DOHH2 (cell line): ENCODE data around the gene MTR.

Experiments
- H3F3A ChIP-seq: fragments of 200-600 bp; sonication (generic), shearing (Covaris generic); 2 replicates; pipeline ENCODE4 v1.6.0; 2016; ENCODE audit warnings: antibody characterized with exemption, mild to moderate bottlenecking; ENCODE audit not compliant: control insufficient read depth, insufficient read depth
- H3K27ac ChIP-seq: fragments of 200-600 bp; sonication (generic); 2 replicates; pipeline ENCODE4 v1.5.1; 2014; ENCODE audit warnings: low read depth, mild to moderate bottlenecking, low read length, moderate library complexity
- H3K27me3 ChIP-seq: fragments of 200-600 bp; sonication (generic); 2 replicates; pipeline ENCODE4 v1.6.1; 2014; ENCODE audit warnings: mild to moderate bottlenecking, low read length, mixed read lengths; ENCODE audit not compliant: control insufficient read depth
- H3K36me3 ChIP-seq: fragments of 200-600 bp; sonication (generic); 2 replicates; pipeline ENCODE4 v1.6.1; 2014; ENCODE audit warnings: mild to moderate bottlenecking, low read length, moderate library complexity, mixed read lengths; ENCODE audit not compliant: control insufficient read depth
- H3K4me1 ChIP-seq: fragments of 200-600 bp; sonication (generic); 2 replicates; pipeline ENCODE4 v1.6.1; 2014; ENCODE audit warnings: mild to moderate bottlenecking, low read length, mixed read lengths; ENCODE audit not compliant: control insufficient read depth
- H3K4me2 ChIP-seq: fragments of 200-600 bp; sonication (generic); 2 replicates; pipeline ENCODE4 v1.6.0; 2014; ENCODE audit warnings: mild to moderate bottlenecking, low read length, moderate library complexity
- H3K4me3 ChIP-seq: fragments of 200-600 bp; sonication (generic); 2 replicates; pipeline ENCODE4 v1.5.1; 2014; ENCODE audit warnings: mild to moderate bottlenecking, low read length, mixed read lengths
- H3K79me2 ChIP-seq: fragments of 200-600 bp; sonication (generic); 2 replicates; pipeline ENCODE4 v1.6.1; 2014; ENCODE audit warnings: mild to moderate bottlenecking, low read length, mixed read lengths; ENCODE audit not compliant: control insufficient read depth
- H3K9me2 ChIP-seq: fragments of 200-600 bp; sonication (generic); replicated peaks from 2 replicates; pipeline ENCODE4 v1.6.1; 2014; ENCODE audit warnings: mild to moderate bottlenecking, low read length, mixed read lengths; ENCODE audit not compliant: control insufficient read depth
- H3K9me3 ChIP-seq: fragments of 200-600 bp; sonication (generic); 2 replicates; pipeline ENCODE4 v1.6.1; 2014; ENCODE audit warnings: antibody characterized with exemption, low read length, mixed read lengths; ENCODE audit not compliant: control insufficient read depth, insufficient read depth
- H4K20me1 ChIP-seq: fragments of 200-600 bp; sonication (generic); 2 replicates; pipeline ENCODE4 v1.6.0; 2014; ENCODE audit warnings: low read depth, mild to moderate bottlenecking, antibody characterized with exemption, low read length, moderate library complexity; ENCODE audit not compliant: control insufficient read depth, insufficient read depth
- CTCF ChIP-seq: fragments of 200-600 bp; sonication (generic); IDR thresholded peaks from one replicate; pipeline ENCODE4 v1.5.1; 2014; ENCODE audit warnings: antibody characterized with exemption, mild to moderate bottlenecking, low read depth, low read length; ENCODE audit not compliant: poor library complexity, severe bottlenecking
- EZH2phosphoT487 ChIP-seq: fragments of 200-600 bp; sonication (generic); IDR thresholded peaks from 2 replicates; pipeline ENCODE4 v1.6.1; 2017; ENCODE audit warnings: borderline replicate concordance, mild to moderate bottlenecking, antibody characterized with exemption, low read length, moderate library complexity, mixed read lengths

MTR gene

GRCh38 chr1:236819856-236820255 lies 24.8 kb downstream of the MTR start:
- Histone ChIP-seq H3K27ac (no peak overlapping the region), H3K4me2 (no peak overlapping the region), H3K9me2 (no peaks in the 10 kb centered on the region), H3K79me2 (no peaks in the 10 kb centered on the region), H3K4me1 (peaks cover 13% of the 10 kb centered on the region), H3K27me3 (no peaks in the 10 kb centered on the region), H4K20me1 (no peaks in the 10 kb centered on the region), H3K4me3 (no peak overlapping the region), H3F3A (no peaks in the 10 kb centered on the region), H3K36me3 (peaks cover 91% of the 10 kb centered on the region), H3K9me3 (no peaks in the 10 kb centered on the region)
- no peak for TF ChIP-seq EZH2phosphoT487
- no peak for TF ChIP-seq CTCF

GRCh38 chr1:236821091-236821627 lies 26.1 kb downstream of the MTR start:
- TF ChIP-seq CTCF: no peak
- TF ChIP-seq EZH2phosphoT487: no peak
- Histone ChIP-seq H4K20me1 (no peaks in the 10 kb centered on the region), H3F3A (no peaks in the 10 kb centered on the region), H3K27ac (no peak overlapping the region), H3K4me1 (no peaks in the 10 kb centered on the region; the same call in 1 of the 2 replicates), H3K79me2 (no peaks in the 10 kb centered on the region), H3K4me3 (no peak overlapping the region), H3K9me3 (no peaks in the 10 kb centered on the region), H3K27me3 (no peaks in the 10 kb centered on the region), H3K9me2 (no peaks in the 10 kb centered on the region), H3K36me3 (peaks cover 88% of the 10 kb centered on the region), H3K4me2 (no peak overlapping the region)

- H3K27ac ChIP-seq: no peak overlapping the region
- H3K4me3 ChIP-seq: no peak overlapping the region
Measured at GRCh38 chr1:236823559-236823958, 28.5 kb downstream of the MTR start.

More at GRCh38 chr1:236823559-236823958, 28.5 kb downstream of the MTR start:
- Histone ChIP-seq H3K27me3 (no peaks in the 10 kb centered on the region), H3K9me3 (no peaks in the 10 kb centered on the region), H3K79me2 (no peaks in the 10 kb centered on the region), H3F3A (no peaks in the 10 kb centered on the region), H3K4me1 (no peaks in the 10 kb centered on the region), H3K36me3 (peaks cover 85% of the 10 kb centered on the region), H3K9me2 (no peaks in the 10 kb centered on the region), H3K4me2 (no peak overlapping the region), H4K20me1 (no peaks in the 10 kb centered on the region)
- TF ChIP-seq CTCF (no peak), EZH2phosphoT487 (no peak)
